GM19099 (cell line): ENCODE data around the gene SLC7A9.

Experiments used
- POLR2A ChIP-seq: IDR thresholded peaks from 3 replicates; pipeline ENCODE4 v1.6.1; 2011; ENCODE audit warnings: low read depth; ENCODE audit not compliant: insufficient read length; ENCODE audit errors: extremely low read depth

The SLC7A9 gene

GRCh38 chr19:32869369-32869965, at the start of gene SLC7A9:
TSS of gene SLC7A9 (minus strand) at chr19:32869767. CDS start at chr19:32868534, 1,233 bp downstream.
- TF ChIP-seq POLR2A, result no peak

DNA sequence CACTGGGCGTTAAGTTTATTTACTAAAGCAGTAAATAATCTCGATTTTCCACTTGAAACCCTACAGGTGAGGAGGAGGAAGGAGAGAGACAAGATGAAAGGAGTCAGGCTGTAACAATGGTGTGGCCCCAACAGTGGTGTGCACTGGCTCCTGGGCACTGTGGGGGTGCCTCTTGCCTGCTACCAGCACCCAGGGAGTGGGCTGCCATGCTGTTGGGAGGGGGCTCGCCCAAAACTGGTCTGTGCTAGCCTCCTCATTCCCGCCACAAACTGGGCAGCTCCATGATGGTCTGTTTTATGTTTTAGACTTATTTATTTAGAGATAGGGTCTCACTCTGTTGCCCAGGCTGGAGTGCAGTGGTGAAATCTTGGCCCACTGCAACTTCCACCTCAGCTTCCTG, 49.8 kb upstream of the SLC7A9 start:
- TF ChIP-seq POLR2A, result no peak

GRCh38 chr19:32917616-32917996, 48.0 kb upstream of the SLC7A9 start:
- no peak for TF ChIP-seq POLR2A

DNA sequence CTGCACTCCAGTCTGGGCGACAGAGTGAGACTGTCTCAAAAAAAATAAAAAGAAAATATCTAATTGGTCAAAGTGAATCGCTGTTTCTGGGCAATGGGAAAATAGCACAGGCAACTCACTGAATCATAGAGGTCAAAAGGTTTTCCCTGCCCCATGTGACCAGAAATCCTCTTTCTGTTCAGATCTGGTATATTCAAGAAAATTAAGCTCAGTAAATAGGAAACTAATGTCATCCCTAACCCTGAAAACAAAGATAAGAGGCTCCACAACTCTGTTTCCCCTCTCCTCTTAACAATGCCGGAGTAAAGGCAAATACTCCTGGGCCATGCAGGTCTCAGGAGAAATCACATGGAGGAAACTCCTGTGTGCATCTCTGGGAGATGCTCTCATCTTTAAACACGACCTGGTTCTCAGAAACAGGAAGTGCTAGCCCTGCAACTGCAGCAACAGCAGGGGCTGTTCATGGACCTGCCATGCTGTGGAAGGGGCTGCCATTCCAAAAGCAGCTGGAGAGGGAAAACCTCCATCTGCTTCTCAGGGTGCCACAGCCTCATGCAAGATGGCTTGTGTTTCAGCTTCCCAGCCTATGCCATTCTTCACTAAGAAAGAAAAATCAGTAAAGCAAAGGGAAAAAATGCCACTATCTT, 47.5 kb upstream of the SLC7A9 start:
- no peak for TF ChIP-seq POLR2A

- TF ChIP-seq POLR2A, result no peak
Measured at GRCh38 chr19:32914879-32915660, 45.5 kb upstream of the SLC7A9 start.

DNA sequence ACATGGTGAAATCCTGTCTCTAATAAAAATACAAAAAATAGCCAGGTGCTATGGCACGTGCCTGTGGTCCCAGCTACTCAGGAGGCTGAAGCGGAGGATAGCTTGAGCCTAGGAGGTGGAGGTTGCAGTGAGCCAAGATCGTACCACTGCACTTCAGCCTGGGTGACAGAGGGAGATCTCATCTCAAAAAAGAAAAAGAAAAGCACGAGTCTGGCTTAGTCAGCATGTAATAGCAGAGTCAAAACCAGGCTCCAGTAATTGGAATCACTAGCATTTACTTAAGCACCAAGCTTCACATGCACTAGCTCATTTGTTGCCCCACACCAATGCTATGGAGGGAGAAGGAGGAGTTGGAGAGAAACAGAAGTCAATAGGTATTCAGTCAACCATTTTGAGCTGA, 41.9 kb upstream of the SLC7A9 start:
- TF ChIP-seq POLR2A, result no peak

GRCh38 chr19:32910874-32911273, 41.3 kb upstream of the SLC7A9 start:
- no peak for TF ChIP-seq POLR2A

DNA sequence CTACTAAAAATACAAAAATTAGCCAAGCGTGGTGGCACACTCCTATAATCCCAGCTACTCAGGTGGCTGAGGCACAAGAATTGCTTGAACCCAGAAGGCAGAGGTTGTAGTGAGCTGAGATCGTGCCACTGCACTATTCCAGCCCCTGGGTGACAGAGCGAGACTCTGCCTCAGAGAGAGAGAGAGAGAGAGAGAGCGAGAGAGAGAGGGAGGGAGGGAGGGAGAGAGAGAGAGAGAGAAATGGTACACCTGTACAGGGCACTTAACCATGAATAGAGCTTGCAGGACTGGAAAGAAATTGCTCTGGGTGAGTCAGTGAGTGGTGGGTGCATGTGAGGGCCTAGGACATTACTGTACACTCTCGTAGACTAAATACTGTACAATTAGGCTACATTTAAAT, 40.5 kb upstream of the SLC7A9 start:
- TF ChIP-seq POLR2A, result no peak

GRCh38 chr19:32909257-32909656, 39.7 kb upstream of the SLC7A9 start:
- no peak for TF ChIP-seq POLR2A

DNA sequence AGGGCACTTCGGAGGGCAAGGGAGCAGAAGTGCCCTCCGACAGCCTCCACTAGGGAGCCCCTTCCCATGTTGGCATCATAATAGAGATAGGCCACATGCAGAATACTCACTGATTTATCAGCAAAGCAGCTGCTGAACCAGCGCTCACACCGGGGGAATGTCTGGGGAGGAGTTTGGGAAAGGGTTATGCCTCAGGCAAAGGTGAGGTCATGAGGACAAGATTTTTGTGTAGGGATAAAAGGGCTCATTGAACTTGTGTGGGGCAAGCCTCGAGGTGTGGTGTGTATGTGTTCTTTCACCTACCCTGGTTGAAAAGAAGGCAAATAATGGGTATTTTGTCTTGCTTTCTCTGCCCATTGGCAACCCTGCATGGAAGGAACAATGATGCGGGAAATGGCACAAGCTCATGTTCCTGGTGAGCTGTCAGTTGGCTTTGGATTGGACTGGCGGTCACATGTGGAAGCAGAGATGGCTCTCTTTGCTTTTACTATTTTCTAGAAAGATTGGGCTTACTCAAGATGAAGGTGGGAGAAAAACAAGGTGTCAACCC, 39.1 kb upstream of the SLC7A9 start:
- no peak for TF ChIP-seq POLR2A

DNA sequence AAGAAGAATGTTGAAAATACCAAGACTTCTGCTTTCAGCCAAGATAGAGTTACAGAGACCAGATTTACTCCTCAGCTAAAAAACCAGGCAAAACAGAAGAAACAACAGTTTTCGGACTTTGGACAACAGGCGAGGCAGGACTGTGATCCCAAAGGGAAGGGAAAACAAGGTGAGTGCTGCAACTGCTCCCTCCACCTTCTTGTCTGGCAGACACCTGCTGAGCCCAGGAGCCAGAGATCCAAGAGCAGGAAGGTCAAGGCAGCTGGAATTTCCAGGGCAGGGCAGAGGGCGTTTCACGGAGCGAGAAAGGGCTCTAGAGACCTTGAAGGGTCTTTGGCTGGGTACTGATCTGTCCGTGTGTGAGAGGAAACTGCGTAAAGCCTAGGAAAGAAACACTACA, 32.9 kb upstream of the SLC7A9 start:
- no peak for TF ChIP-seq POLR2A

DNA sequence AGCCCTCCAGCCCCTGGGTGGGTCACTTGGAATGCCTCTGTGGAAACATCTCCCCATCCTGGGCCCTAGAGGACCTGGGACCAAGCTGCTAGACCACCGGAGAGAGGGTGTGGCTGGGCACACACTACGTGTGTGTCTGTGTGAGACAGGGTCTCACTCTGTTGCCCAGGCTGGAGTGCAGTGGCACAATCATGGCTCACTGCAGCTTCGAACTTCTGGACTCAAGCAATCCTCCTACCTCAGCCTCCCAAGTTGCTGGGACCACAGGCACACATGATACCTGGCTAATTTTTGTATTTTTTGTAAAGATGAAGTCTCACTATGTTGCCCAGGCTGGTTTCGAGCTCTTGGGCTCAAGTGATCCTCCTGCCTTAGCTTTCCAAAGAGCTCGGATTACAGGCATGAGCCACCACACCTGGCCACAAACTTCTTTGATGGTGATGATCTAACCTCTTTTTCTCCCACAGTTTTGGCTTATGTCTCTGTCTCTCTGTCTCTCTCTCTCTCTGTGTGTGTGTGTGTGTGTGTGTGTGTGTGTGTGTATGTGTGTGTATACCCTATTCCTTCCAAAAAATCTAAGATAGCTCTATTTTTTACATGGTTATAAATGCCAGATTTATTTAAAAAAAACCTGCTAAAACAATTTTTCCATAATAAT, 32.1 kb upstream of the SLC7A9 start:
- no peak for TF ChIP-seq POLR2A

DNA sequence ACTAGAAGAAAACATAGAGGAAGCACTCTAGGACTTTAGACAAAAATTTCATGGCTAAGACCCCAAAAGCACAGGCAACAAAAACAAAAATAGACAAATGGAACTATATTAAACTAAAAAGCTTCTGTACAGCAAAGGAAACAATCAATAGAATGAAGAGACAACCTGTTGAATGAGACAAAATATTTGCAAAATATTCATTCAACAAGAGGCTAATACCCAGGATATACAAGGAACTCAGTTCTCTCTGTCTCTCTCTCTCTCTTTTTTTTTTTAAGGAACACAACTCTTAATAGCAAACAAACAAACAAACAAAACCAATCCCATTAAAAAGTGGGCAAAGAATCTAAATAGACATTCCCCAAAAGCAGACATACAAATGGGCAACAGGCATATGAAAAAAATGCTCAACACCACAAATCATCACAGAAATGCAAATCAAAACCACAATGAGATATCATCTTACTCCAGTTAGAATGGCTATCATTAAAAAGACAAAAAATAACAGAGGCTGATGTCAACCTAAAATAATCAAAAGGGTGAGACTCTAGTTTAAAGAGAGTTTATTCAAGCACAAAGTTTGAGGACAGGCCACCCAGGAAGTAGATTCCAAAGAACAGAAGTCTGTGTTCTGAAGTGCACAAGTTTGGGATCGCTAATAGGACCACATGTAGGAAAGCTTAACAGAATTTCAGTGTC, 27.1 kb upstream of the SLC7A9 start:
- TF ChIP-seq POLR2A, result no peak

GRCh38 chr19:32895384-32895783, 25.8 kb upstream of the SLC7A9 start:
- TF ChIP-seq POLR2A, result no peak

- no peak for TF ChIP-seq POLR2A
Measured at GRCh38 chr19:32891609-32892008, 22.0 kb upstream of the SLC7A9 start.

- TF ChIP-seq POLR2A, result no peak
Measured at GRCh38 chr19:32890841-32891240, 21.3 kb upstream of the SLC7A9 start.

DNA sequence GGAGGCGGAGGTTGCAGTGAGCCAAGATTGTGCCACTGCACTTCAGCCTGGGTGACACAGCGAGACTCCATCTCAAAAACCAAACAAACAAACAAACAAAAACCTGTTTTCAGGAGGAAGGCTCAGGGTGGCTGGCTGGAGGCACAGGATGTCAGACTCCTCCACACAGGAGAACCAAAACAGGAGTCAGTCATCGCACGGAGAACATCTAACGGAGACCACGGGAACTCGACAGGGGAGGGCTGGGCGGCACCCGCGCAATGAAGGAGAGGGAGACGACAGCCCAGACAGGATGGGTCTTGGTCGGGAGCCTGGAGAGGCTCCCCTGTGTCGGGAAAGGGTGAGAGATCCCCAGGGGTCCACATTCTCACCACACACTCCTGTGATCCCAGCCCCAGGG, 20.8 kb upstream of the SLC7A9 start:
- TF ChIP-seq POLR2A, result no peak
